DOHH2 (cell line): Measurements from ENCODE around the gene PNMA1.

Experiments
- EZH2phosphoT487 ChIP-seq: fragments of 200-600 bp; sonication (generic); IDR thresholded peaks from 2 replicates; pipeline ENCODE4 v1.6.1; 2017; ENCODE audit warnings: borderline replicate concordance, mild to moderate bottlenecking, antibody characterized with exemption, low read length, moderate library complexity, mixed read lengths
- TF ChIP-seq, protein P1 (sequence below): fragments of 200-600 bp; sonication (generic); IDR thresholded peaks from one replicate; pipeline ENCODE4 v1.5.1; 2014; ENCODE audit warnings: antibody characterized with exemption, mild to moderate bottlenecking, low read depth, low read length; ENCODE audit not compliant: poor library complexity, severe bottlenecking

DNA sequence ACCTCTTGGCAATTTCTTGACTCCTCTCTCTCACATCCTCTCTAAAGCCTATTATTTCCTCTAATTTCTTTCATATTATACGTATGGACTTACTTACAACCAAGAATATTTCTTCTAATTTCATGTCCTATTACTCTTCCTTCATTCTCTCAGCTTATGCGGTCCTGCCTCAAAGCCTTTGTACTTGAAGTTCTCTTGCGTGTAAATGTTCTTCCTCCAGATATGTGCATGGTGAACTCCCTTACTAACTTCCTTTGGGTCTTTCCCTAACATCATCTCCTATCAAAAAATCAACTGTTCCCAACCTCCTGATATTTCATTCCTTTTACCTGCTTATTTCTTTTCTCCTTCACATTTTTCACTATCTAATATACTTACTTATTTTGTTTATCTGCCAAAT lies 46.3 kb downstream of the PNMA1 start:
- TF ChIP-seq, protein P1, sequence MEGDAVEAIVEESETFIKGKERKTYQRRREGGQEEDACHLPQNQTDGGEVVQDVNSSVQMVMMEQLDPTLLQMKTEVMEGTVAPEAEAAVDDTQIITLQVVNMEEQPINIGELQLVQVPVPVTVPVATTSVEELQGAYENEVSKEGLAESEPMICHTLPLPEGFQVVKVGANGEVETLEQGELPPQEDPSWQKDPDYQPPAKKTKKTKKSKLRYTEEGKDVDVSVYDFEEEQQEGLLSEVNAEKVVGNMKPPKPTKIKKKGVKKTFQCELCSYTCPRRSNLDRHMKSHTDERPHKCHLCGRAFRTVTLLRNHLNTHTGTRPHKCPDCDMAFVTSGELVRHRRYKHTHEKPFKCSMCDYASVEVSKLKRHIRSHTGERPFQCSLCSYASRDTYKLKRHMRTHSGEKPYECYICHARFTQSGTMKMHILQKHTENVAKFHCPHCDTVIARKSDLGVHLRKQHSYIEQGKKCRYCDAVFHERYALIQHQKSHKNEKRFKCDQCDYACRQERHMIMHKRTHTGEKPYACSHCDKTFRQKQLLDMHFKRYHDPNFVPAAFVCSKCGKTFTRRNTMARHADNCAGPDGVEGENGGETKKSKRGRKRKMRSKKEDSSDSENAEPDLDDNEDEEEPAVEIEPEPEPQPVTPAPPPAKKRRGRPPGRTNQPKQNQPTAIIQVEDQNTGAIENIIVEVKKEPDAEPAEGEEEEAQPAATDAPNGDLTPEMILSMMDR, result no peak
- TF ChIP-seq EZH2phosphoT487, result no peak
